Cardiac muscle cell (in vitro differentiated cells and primary cell): ENCODE data around the gene DSP. TPM values are rescaled to one million over a fixed set of nuclear protein-coding genes. Genes with fewer than 3 reads are reported as not detected.

ENCODE experiments used
- DNase-seq, 2 donors: peaks; one replicate each; pipeline versions ENCODE4 v3.0.0 to v3.0.0-alpha.2; 2010 to 2017; ENCODE audit warnings: low read depth in 1 of 2, low spot score in 1 of 2
- H3K27ac ChIP-seq: fragments of 200-600 bp; sonication (generic); 2 replicates; pipeline ENCODE4 v1.5.1; 2016
- H3K27me3 ChIP-seq: fragments of 200-600 bp; sonication (generic); 2 replicates; pipeline ENCODE4 v1.6.0; 2016; ENCODE audit warnings: control low read depth
- H3K36me3 ChIP-seq: fragments of 200-600 bp; sonication (generic); 2 replicates; pipeline ENCODE4 v1.5.1; 2016; ENCODE audit warnings: control low read depth
- H3K4me1 ChIP-seq: fragments of 200-600 bp; sonication (generic); 2 replicates; pipeline ENCODE4 v1.8.1; 2017; ENCODE audit warnings: low read depth, mild to moderate bottlenecking, mixed run types
- H3K4me3 ChIP-seq: fragments of 200-600 bp; sonication (generic); 2 replicates; pipeline ENCODE4 v1.5.1; 2016; ENCODE audit warnings: mild to moderate bottlenecking
- H3K9me3 ChIP-seq: fragments of 200-600 bp; sonication (generic); 2 replicates; pipeline ENCODE4 v1.5.1; 2017; ENCODE audit warnings: low read depth, mild to moderate bottlenecking, control low read depth
- polyA plus RNA-seq: library from polyadenylated mRNA; unstranded; fragments of >200 nt; fragmentation: Nextera tagmentation; extraction: Ambion mirVana; gene quantifications from 2 replicates; pipeline ENCODE4 v1.2.1, GENCODE V29; 2016
- total RNA-seq: library from RNA; depleted of rRNA; stranded (reverse); fragments of >200 nt; gene quantifications from 2 replicates; pipeline ENCODE4 v1.2.3, GENCODE V29; 2016
- TF ChIP-seq, protein P1 (sequence below): IDR thresholded peaks from 2 replicates; pipeline ENCODE4 v1.5.1; 2012; ENCODE audit warnings: low read depth, mild to moderate bottlenecking, low read length

Gene DSP
- total and polyA plus RNA-seq, 2 experiments from 2014 or later = 154 to 362 TPM

DNA sequence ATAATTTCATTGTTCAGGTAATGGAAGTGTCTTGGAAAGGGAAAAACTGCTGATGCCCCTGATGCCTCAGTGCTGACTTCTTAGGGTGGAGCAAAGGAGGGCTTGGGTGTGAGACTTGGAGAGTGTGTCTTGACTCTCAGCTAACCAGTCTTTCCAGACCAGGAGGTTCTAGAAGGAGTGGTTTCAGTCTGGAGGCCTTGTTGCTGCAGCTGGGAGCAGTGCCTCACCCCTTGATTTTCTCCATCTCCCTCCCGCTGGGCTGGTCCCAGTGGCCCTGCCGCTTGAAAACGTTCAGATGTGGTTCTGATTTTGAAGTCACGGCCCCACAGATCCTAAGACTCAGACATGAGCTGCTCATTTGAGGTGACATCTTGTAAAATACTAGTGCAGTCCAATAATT is 5.4 kb downstream of the DSP start:
- Histone ChIP-seq H3K27ac (peak overlapping the region; percentile 19), H3K4me1 (peaks cover 34% of the 10 kb centered on the region), H3K4me3 (no peak overlapping the region), H3K27me3 (no peaks in the 10 kb centered on the region), H3K36me3 (peaks cover 4% of the 10 kb centered on the region), H3K9me3 (no peaks in the 10 kb centered on the region)
- TF ChIP-seq, protein P1, sequence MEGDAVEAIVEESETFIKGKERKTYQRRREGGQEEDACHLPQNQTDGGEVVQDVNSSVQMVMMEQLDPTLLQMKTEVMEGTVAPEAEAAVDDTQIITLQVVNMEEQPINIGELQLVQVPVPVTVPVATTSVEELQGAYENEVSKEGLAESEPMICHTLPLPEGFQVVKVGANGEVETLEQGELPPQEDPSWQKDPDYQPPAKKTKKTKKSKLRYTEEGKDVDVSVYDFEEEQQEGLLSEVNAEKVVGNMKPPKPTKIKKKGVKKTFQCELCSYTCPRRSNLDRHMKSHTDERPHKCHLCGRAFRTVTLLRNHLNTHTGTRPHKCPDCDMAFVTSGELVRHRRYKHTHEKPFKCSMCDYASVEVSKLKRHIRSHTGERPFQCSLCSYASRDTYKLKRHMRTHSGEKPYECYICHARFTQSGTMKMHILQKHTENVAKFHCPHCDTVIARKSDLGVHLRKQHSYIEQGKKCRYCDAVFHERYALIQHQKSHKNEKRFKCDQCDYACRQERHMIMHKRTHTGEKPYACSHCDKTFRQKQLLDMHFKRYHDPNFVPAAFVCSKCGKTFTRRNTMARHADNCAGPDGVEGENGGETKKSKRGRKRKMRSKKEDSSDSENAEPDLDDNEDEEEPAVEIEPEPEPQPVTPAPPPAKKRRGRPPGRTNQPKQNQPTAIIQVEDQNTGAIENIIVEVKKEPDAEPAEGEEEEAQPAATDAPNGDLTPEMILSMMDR = no peak
- no peak for DNase-seq

DNA sequence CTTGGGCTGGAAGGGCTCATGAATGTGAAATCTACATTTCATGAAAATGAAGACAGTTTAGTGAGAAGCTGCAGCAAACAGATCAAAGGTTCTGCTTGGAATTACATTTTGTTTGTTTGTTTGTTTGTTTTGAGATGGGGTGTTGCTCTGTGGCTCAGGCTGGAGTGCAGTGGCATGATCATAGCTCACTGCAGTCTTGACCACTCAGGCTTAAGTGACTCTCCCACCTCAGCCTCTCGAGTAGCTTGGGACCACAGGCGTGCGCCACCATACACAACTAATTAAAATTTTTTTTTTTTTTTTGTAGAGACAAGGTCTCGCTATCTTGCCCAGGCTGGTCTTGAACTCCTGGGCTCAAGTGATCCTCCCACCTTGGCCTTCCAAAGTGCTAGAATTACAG is 5.8 kb downstream of the DSP start:
- peaks cover 4% of the 10 kb centered on the region for H3K36me3 ChIP-seq
- H3K27ac ChIP-seq = peak overlapping the region; percentile 19
- DNase-seq = no peak
- TF ChIP-seq, protein P1 = no peak
- no peaks in the 10 kb centered on the region for H3K27me3 ChIP-seq
- no peaks in the 10 kb centered on the region for H3K9me3 ChIP-seq
- H3K4me1 ChIP-seq = peaks cover 34% of the 10 kb centered on the region
- H3K4me3 ChIP-seq = no peak overlapping the region

DNA sequence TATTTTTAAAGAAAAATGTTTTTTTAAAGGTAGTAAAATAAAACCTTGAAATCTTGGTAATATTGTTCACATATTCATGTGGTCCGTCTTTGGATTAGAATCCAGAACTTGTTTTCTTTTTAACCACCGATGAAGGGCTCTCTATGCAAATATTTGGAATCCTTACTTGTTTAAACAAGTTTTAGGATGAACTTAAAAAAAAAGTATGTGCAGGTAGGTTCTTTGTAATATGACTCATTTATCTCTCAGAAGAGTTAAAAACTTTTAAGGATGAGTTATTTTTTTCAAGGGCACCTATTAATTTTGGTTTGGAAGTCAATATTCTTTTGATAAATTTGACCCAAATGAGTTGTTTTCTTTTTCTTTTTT is 8.9 kb downstream of the DSP start:
- Histone ChIP-seq H3K9me3 (no peaks in the 10 kb centered on the region), H3K4me3 (no peak overlapping the region), H3K36me3 (peaks cover 8% of the 10 kb centered on the region), H3K4me1 (peaks cover 42% of the 10 kb centered on the region), H3K27ac (no peak overlapping the region), H3K27me3 (no peaks in the 10 kb centered on the region)
- DNase-seq = no peak
- TF ChIP-seq, protein P1 = no peak

DNA sequence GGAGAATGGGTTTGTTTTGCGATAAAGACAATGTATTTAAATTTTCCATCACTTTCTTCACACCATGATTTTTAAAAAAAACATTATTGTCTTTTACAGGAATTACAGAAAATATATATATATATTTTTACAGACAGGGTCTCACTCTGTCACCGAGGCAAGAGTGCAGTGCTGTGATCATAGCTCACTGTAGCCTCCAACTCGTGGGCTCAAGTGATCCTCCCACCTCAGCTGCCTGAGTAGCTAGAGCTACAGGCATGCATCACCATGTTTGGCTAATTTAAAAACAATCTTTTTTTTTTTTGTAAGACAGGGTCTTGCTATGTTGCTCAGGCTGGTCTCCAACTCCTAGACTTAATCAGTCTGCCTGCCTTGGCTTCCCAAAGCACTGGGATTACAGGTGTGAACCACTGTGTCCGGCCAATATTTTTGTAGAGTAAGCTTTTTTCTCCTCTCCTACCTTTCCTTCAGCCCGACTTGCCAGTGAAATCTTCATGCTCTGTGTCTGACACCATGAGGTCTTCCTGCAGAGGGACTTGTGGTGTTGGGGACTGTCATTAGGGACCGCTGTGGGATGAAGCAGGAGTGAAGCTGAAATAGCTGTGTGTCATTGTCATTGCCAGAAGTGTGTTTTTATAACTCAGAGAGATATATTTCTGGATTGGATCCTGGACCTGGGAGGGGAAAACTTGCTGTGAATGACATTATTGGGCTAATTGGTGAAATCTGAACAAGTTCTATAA is 13.2 kb downstream of the DSP start:
- Histone ChIP-seq H3K9me3 (no peaks in the 10 kb centered on the region), H3K27ac (peak overlapping the region; percentile 53), H3K36me3 (peaks cover 30% of the 10 kb centered on the region), H3K27me3 (no peaks in the 10 kb centered on the region), H3K4me1 (peaks cover 20% of the 10 kb centered on the region), H3K4me3 (no peak overlapping the region)
- TF ChIP-seq, protein P1 = no peak
- DNase-seq = no peak

- H3K27me3 ChIP-seq = no peaks in the 10 kb centered on the region
- peaks cover 20% of the 10 kb centered on the region for H3K4me1 ChIP-seq
- TF ChIP-seq, protein P1 = no peak
- H3K4me3 ChIP-seq = no peak overlapping the region
- peaks cover 39% of the 10 kb centered on the region for H3K36me3 ChIP-seq
- DNase-seq = no peak
- H3K9me3 ChIP-seq = no peaks in the 10 kb centered on the region
- no peak overlapping the region for H3K27ac ChIP-seq
These were observed 14.2 kb downstream of the DSP start for GRCh38 chr6:7555671-7556070.
